ENCODE results near the gene SYT12. TPM values are rescaled to one million over a fixed set of nuclear protein-coding genes. Genes with fewer than 3 reads are reported as not detected.
A peak's percentile ranks its signal among the peaks of the same experiment; 100 is the strongest.
"Not testable (repeated sequence)": the region's sequence is repeated elsewhere in the genome, so short reads cannot be mapped to it uniquely, and the experiment has no call there.

SYT12 gene
- total RNA-seq, 2 experiments from 2014 or later: 0.11 TPM; not detected in 1

DNA sequence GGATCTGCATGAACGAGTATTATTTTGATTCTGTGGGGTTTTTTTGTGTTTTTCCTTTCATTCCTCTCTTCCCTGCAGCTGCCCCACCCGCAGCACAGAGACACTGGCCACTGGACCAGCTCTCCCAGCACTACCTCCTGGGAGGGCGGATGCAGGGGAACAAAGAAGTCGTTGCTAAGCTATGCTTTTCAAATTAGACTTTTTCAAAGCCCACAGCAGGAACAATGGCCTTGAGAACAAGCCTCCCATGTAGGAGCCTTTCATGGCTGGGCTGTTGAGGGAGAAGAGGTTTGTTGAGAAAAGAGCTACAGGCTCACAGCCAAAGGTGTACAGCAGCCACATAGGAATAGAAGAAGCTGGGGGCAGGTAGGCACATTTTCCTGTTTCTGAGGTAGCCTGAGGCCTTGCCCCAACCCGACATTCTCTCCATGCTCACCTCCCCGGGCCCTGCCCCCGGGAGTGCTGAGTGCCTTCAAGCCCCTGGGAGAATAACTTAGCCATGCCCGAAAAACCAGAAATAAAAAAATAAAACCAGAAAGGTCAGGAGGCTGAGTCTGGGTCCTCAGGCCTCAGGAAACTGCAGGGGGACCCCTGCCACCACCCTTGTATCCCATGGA lies 20.5 kb upstream of the SYT12 start:
- peaks cover 4% of the 10 kb centered on the region for H3K27me3 Mint-ChIP-seq
- peaks cover 1% of the 10 kb centered on the region for H3K9me3 Mint-ChIP-seq (ENCODE audit: low read depth)
- ChIA-PET CTCF (interaction anchor here (1.2 kb wide), 1 partner anchor 43 kb away, joined by 3 read pairs; no protein-coding TSS in a partner anchor), POLR2A (no interaction called here)
- H3K36me3 Mint-ChIP-seq (ENCODE audit: low read depth): no peaks in the 10 kb centered on the region
- intact Hi-C loops (cut with DNase I, micrococcal nuclease): no loop called here
- ATAC-seq: no peak
- H3K4me1 Mint-ChIP-seq: no peaks in the 10 kb centered on the region
- H3K27ac Mint-ChIP-seq: no peak overlapping the region
- no peak for DNase-seq
- H3K4me3 Mint-ChIP-seq: no peak overlapping the region

DNA sequence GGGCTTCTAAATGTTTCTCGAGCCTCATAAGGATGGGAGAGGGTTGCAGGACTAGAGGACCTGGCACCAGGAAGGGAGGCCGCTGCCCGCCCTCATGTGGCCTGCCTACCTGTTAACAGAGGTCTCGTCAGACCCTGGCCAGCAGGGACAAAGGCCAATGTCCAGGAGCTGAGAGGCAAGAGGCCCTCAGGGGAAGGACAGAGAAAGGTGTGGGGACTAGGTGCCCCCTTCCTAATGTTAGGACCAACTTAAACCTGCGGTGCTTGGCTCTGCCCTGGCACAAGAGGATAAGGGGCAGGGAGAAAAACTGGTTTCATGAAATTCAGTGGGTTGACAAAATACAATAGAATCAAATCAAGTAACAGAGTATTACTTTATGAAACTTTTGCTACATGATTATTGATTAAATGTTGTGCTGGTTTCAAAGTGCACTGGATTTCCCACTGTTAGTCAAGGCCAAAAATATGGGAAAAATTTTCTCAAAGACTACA lies 20.0 kb upstream of the SYT12 start:
- ATAC-seq: no peak
- Mint-ChIP-seq H3K36me3 (ENCODE audit: low read depth) (no peaks in the 10 kb centered on the region), H3K4me1 (no peaks in the 10 kb centered on the region), H3K4me3 (no peak overlapping the region), H3K27me3 (peaks cover 4% of the 10 kb centered on the region), H3K9me3 (ENCODE audit: low read depth) (peaks cover 1% of the 10 kb centered on the region), H3K27ac (no peak overlapping the region)
- CTCF ChIA-PET: interaction anchor here (1.2 kb wide), 1 partner anchor 44 kb away, joined by 3 read pairs; no protein-coding TSS in a partner anchor
- POLR2A ChIA-PET: no interaction called here
- intact Hi-C loops (cut with DNase I, micrococcal nuclease): no loop called here
- no peak for DNase-seq

DNA sequence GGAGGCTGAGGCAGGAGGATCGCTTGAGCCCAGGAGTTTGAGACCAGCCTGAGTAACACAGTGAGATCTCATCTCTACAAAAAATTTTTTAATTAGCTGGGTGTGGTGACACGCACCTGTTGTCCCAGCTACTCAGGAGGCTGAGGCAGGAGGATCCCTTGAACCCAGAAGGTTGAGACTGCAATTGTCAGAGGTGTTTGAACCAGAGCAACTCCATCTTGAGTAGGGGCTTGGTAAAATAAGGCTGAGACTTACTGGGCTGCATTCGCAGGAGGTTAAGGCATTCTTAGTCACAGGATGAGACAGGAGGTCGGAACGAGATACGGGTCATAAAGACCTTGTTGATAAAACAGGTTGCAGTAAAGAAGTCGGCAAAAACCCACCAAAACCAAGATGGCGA lies 17.7 kb upstream of the SYT12 start:
- H3K36me3 Mint-ChIP-seq (ENCODE audit: low read depth); intact Hi-C loops (cut with DNase I, micrococcal nuclease); POLR2A ChIA-PET; ATAC-seq; H3K4me3 Mint-ChIP-seq; H3K9me3 Mint-ChIP-seq (ENCODE audit: low read depth); H3K27ac Mint-ChIP-seq; H3K4me1 Mint-ChIP-seq; H3K27me3 Mint-ChIP-seq; DNase-seq: not testable (repeated sequence)
- CTCF ChIA-PET: interaction anchor here (0.8 to 1.4 kb wide), 2 partner anchors 10 to 122 kb away, joined by 3 to 5 read pairs; no protein-coding TSS in a partner anchor

DNA sequence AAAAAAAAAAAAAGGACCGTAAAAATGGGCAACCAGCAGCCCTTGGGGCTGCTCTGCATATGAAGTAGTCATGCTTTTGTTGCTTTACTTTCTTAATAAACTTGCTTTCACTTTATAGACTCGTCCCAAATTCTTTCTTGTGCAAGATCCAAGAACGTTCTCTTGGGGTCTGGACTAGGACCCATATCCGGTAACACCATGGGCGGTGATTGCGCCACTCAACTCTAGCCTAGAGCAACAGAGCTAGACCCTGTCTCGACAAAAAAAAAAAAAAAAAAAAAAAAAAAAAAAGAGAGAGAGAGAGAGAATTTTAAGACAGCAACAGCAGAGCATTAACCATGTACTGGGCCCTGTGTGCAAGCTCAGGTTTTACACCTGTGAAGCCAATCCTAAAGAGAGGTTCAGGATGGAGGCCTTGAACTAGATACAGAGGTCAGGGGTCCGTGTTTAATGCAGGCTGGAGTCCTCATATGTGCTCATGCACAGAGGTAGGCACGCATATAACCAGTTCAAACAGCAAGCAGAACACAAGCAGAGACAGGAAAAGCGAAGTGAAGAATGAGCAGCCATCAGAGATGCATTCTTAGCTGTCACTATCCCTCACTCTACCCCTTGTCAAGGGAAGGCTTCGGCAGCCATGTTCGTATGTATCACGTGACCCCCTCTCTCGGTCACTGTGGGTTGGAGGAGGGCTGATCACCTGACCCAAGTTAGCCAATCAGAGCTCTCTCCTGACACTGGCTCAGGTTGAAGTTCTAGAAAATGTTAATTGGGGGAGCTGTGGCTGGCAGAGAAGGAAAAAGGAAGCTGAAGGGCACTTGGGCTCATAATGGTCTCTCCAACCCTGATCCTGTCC lies 16.7 kb upstream of the SYT12 start:
- ATAC-seq: peak; percentile 69
- no peaks in the 10 kb centered on the region for H3K36me3 Mint-ChIP-seq (ENCODE audit: low read depth)
- ChIA-PET CTCF (interaction anchor here (1.0 to 1.4 kb wide), 2 partner anchors 16 to 124 kb away, joined by 4 to 5 read pairs; no protein-coding TSS in a partner anchor), POLR2A (no interaction called here)
- no peak overlapping the region for H3K4me3 Mint-ChIP-seq
- DNase-seq: peak; percentile 61
- H3K27ac Mint-ChIP-seq: no peak overlapping the region
- intact Hi-C loops (cut with DNase I, micrococcal nuclease): no loop called here
- H3K27me3 Mint-ChIP-seq: no peaks in the 10 kb centered on the region
- no peaks in the 10 kb centered on the region for H3K4me1 Mint-ChIP-seq
- peaks cover 1% of the 10 kb centered on the region for H3K9me3 Mint-ChIP-seq (ENCODE audit: low read depth)

DNA sequence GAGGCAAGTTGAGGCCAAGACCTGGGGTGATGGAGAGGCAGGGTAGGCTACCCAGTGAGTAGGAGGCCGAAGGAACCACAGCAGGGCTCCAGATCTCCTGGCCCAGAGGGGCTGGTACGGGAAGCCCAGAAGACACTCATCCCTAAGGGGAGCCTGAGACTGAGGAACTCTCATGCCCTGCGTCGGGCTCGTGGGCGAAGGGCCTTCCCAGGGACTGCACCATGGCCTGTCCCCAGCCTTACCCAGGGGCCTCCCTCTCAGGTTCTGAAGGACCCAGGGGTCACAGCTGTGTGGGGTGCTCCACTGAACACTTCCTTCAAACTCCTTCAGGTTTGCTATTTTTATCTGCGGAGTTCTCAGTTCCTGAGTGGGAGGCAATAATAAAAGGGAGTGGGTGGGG lies 15.8 kb upstream of the SYT12 start:
- intact Hi-C loops (cut with DNase I, micrococcal nuclease): no loop called here
- CTCF ChIA-PET: interaction anchor here (1.0 kb wide), 1 partner anchor 15 kb away, joined by 4 read pairs; no protein-coding TSS in a partner anchor
- no peaks in the 10 kb centered on the region for H3K27me3 Mint-ChIP-seq
- H3K4me3 Mint-ChIP-seq: no peak overlapping the region
- no peaks in the 10 kb centered on the region for H3K4me1 Mint-ChIP-seq
- ATAC-seq (no peak), DNase-seq (no peak)
- no peaks in the 10 kb centered on the region for H3K36me3 Mint-ChIP-seq (ENCODE audit: low read depth)
- POLR2A ChIA-PET: no interaction called here
- H3K27ac Mint-ChIP-seq: no peak overlapping the region
- peaks cover 1% of the 10 kb centered on the region for H3K9me3 Mint-ChIP-seq (ENCODE audit: low read depth)

DNA sequence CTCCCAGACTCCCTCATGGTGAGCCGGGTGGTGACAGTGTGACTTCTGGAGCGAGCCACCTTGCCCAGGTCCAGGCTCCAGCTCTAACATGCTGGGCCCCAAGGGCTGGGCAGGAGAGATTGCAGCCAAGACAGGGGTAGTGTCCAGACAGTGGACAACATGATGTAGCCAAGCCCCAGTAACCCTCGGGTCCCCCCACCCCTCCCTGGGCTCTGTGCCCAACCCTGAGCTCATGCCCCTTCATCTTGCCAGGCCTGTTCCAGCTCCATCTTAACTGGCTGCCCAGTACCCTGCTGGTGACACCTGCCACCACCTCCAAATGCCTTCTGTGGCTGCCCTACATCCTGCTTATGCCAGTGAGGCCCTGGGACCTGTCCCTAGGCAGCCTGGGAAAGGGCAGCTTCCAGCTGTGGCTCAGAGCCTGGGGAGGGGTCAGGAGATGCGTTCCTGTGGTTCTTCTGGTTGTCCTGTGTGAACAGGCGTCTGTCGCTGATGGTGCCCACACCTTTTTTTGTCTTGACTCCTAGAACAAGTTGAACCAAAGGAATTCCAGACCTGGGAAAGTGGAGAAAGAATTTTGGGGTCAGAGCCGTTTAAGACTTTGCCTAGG lies 12.5 kb upstream of the SYT12 start:
- ATAC-seq (no peak), DNase-seq (no peak)
- POLR2A ChIA-PET: no interaction called here
- H3K36me3 Mint-ChIP-seq (ENCODE audit: low read depth): no peaks in the 10 kb centered on the region
- intact Hi-C loops (cut with DNase I, micrococcal nuclease): no loop called here
- CTCF ChIA-PET: interaction anchor here (0.6 to 0.8 kb wide), 2 partner anchors 34 to 189 kb away, joined by 3 read pairs; no protein-coding TSS in a partner anchor
- H3K4me1 Mint-ChIP-seq: no peaks in the 10 kb centered on the region
- no peak overlapping the region for H3K27ac Mint-ChIP-seq
- peaks cover 1% of the 10 kb centered on the region for H3K9me3 Mint-ChIP-seq (ENCODE audit: low read depth)
- H3K27me3 Mint-ChIP-seq: no peaks in the 10 kb centered on the region
- H3K4me3 Mint-ChIP-seq: no peak overlapping the region

DNA sequence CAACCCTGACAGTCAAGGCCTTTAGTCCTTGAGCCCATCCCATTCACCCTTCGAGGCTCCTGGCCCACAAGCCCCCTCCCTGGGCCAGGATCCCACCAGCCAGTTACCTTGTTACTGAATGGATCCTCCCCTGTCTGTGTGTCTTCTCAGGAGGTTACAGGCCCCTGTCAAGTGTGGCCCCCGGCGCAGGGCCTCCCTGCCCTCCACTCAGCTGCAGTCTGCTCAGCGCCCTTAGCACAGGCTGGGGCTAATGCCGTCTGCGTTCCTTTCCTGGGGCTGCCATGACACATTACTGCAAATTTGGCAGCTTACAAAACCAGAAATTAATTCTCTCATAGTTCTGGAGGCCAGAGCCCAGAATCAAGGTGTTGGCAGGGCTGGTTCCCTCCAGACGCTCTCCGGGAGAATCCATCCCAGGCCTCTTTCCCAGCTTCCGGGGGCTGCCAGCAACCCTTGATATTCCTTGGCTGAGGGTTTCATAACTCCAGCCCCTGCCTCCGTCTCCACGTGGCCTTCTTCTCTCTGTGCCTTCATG lies 9.4 kb upstream of the SYT12 start:
- Mint-ChIP-seq H3K27me3 (no peaks in the 10 kb centered on the region), H3K9me3 (ENCODE audit: low read depth) (no peaks in the 10 kb centered on the region), H3K27ac (no peak overlapping the region), H3K36me3 (ENCODE audit: low read depth) (no peaks in the 10 kb centered on the region), H3K4me3 (no peak overlapping the region), H3K4me1 (no peaks in the 10 kb centered on the region)
- ATAC-seq: no peak
- CTCF ChIA-PET: interaction anchor here (1.2 kb wide), 1 partner anchor 40 kb away, joined by 3 read pairs; no protein-coding TSS in a partner anchor
- POLR2A ChIA-PET: no interaction called here
- intact Hi-C loops (cut with DNase I, micrococcal nuclease): no loop called here
- DNase-seq: no peak

DNA sequence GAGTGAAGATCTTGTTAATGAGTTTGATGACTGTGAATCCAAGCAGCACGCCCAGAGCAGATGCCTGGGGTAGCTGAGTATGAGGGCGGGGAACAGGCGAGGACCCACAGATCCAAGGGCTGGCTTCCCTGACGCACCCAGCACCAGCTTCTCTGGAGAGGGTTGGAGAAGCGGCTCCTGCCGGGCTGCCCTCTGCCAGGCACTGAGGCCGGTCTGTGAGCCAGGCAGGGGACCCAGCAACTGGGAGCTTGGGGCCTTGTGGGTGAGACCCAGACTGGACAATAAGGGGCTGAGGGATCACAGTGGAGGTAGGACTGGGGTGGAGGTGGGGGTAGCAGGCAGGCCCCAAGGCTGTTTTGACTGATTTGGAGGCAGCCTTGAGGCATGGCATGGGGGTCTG lies 8.6 kb upstream of the SYT12 start:
- Mint-ChIP-seq H3K4me3 (no peak overlapping the region), H3K9me3 (ENCODE audit: low read depth) (peaks cover 3% of the 10 kb centered on the region), H3K27me3 (peaks cover 2% of the 10 kb centered on the region), H3K27ac (no peak overlapping the region), H3K36me3 (ENCODE audit: low read depth) (peaks cover 1% of the 10 kb centered on the region), H3K4me1 (no peaks in the 10 kb centered on the region)
- ChIA-PET POLR2A (no interaction called here), CTCF (interaction anchor here (0.6 to 1.2 kb wide), 2 partner anchors 14 to 39 kb away, joined by 3 to 4 read pairs; no protein-coding TSS in a partner anchor)
- DNase-seq (no peak), ATAC-seq (no peak)
- intact Hi-C loops (cut with DNase I, micrococcal nuclease): no loop called here

DNA sequence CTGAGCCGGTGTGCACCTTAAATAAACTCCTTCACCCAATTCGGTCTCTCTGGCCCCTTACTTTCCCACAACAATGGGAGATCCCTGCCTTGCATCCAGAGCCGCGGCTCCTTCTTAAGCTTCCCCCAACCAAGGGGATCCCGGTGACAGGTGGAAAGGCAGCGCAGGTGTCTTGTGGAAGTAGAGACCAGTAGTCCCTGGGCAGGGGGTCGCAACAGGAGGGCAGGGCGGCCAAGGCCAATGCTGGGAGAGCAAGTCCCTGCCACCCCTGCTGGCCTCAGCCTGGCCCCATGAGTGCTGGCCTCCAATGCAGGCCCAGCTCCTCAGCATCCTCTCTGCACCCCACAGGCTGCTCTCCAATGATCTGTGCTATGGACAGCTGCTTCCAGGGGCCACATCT lies 7.9 kb upstream of the SYT12 start:
- DNase-seq (no peak), ATAC-seq (no peak)
- H3K36me3 Mint-ChIP-seq (ENCODE audit: low read depth): peaks cover 1% of the 10 kb centered on the region
- H3K9me3 Mint-ChIP-seq (ENCODE audit: low read depth): peaks cover 3% of the 10 kb centered on the region
- ChIA-PET POLR2A (no interaction called here), CTCF (interaction anchor here (0.5 kb wide), 1 partner anchor 10 kb away, joined by 3 read pairs; no protein-coding TSS in a partner anchor)
- H3K27me3 Mint-ChIP-seq: peaks cover 4% of the 10 kb centered on the region
- intact Hi-C loops (cut with DNase I, micrococcal nuclease): no loop called here
- H3K4me1 Mint-ChIP-seq: no peaks in the 10 kb centered on the region
- no peak overlapping the region for H3K27ac Mint-ChIP-seq
- no peak overlapping the region for H3K4me3 Mint-ChIP-seq

DNA sequence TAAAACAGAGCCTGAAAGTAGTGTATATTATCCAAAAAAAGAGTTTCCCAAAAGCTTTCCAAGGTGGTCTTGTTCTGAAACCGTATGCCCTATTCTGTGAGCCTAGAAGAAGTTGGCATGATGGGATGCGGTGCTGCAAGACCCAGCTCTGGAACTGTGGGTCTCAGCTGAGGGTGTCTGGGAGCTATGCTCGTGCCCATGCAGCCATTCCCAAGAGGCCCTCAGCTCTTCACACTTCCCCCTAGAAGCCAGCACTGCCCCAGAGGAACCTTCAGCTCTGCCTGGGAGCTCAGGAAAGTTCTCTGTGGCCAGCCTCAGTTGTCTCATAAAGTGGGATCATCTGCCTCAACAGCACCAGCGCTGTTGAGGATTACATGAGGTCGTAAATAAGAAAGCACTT lies 6.4 kb upstream of the SYT12 start:
- H3K27me3 Mint-ChIP-seq: peaks cover 10% of the 10 kb centered on the region
- H3K4me1 Mint-ChIP-seq: peaks cover 4% of the 10 kb centered on the region
- ChIA-PET POLR2A (no interaction called here), CTCF (interaction anchor here (0.7 to 0.8 kb wide), 3 partner anchors 9 to 36 kb away, joined by 3 to 4 read pairs (median 3); no protein-coding TSS in a partner anchor)
- H3K9me3 Mint-ChIP-seq (ENCODE audit: low read depth): peaks cover 3% of the 10 kb centered on the region
- H3K36me3 Mint-ChIP-seq (ENCODE audit: low read depth): peaks cover 1% of the 10 kb centered on the region
- no peak overlapping the region for H3K4me3 Mint-ChIP-seq
- H3K27ac Mint-ChIP-seq: no peak overlapping the region
- DNase-seq (no peak), ATAC-seq (no peak)
- intact Hi-C loops (cut with DNase I, micrococcal nuclease): no loop called here

DNA sequence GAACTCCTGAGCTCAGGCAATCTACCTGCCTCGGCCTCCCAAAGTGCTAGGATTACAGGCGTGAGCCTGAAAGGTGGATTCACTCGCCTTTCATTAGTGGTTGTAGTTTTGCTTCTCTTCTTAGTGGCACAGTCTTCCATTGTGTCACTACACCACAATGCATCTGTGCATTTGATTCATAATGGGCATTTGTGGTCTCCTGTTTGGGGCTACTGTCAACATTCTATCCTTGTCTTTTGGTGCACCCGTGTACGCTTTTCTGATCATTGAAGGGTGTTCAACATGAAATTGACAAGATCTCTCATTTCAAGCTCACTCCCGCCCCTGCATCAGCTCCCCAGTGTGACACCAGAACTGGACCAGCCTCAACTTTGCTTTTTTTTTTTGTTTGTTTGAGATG lies 2.0 kb upstream of the SYT12 start:
- peak; percentile 25 for DNase-seq
- intact Hi-C loops (cut with DNase I, micrococcal nuclease): loop anchor here in 1 of 2 experiments (5.0 kb wide), 1 partner anchor 64 kb away; the partner anchor contains the start of gene PC
- ChIA-PET POLR2A (no interaction called here), CTCF (interaction anchor here (0.8 to 1.8 kb wide), 4 partner anchors 45 to 477 kb away, joined by 3 to 7 read pairs (median 4); no protein-coding TSS in a partner anchor)
- peak; percentile 46 for ATAC-seq
- no peak overlapping the region for H3K4me3 Mint-ChIP-seq
- H3K9me3 Mint-ChIP-seq (ENCODE audit: low read depth): peaks cover 3% of the 10 kb centered on the region
- peaks cover 31% of the 10 kb centered on the region for H3K27me3 Mint-ChIP-seq
- H3K27ac Mint-ChIP-seq: no peak overlapping the region
- H3K4me1 Mint-ChIP-seq: peaks cover 33% of the 10 kb centered on the region
- peaks cover 1% of the 10 kb centered on the region for H3K36me3 Mint-ChIP-seq (ENCODE audit: low read depth)

Measured in activated CD4-positive, alpha-beta T cell treated with anti-CD3 and anti-CD28 coated beads for 36 hours (primary cell).